H1 (cell line): ENCODE data around the gene CTNND2.

Experiments used
- ASH2L ChIP-seq: fragments of 200-600, 300-600 bp; sonication (generic); IDR thresholded peaks from one replicate; pipeline ENCODE4 v1.7.1; 2017; ENCODE audit warnings: low read length
- CREB1 ChIP-seq: IDR thresholded peaks from 2 replicates; pipeline ENCODE4 v1.6.1; 2012; ENCODE audit warnings: inconsistent platforms
- CTCF ChIP-seq, 3 experiments: IDR thresholded peaks; 1 replicate in 2 of 3; 2 replicates in 1 of 3; pipeline versions ENCODE4 v1.5.1 to v1.6.1; 2011; ENCODE audit warnings: low read length in 3 of 3, mild to moderate bottlenecking in 3 of 3, inconsistent platforms in 2 of 3, low read depth in 1 of 3, moderate library complexity in 1 of 3; ENCODE audit not compliant: insufficient read depth in 1 of 3; ENCODE audit errors: control extremely low read depth in 1 of 3
- EGR1 ChIP-seq: IDR thresholded peaks from 2 replicates; pipeline ENCODE4 v1.6.1; 2011; ENCODE audit warnings: low read depth, low read length, borderline replicate concordance
- EZH2 ChIP-seq: fragments of 200-600 bp; sonication (generic); IDR thresholded peaks from 2 replicates; pipeline ENCODE4 v1.7.1; 2012; ENCODE audit warnings: low read depth, mild to moderate bottlenecking, moderate library complexity, low read length, inconsistent platforms; ENCODE audit not compliant: severe bottlenecking
- GTF2F1 ChIP-seq: IDR thresholded peaks from 2 replicates; pipeline ENCODE4 v1.6.1; 2012; ENCODE audit warnings: low read depth, low read length, improper control_type of control experiment, borderline replicate concordance
- JUN ChIP-seq: IDR thresholded peaks from 2 replicates; pipeline ENCODE4 v1.6.1; 2011; ENCODE audit warnings: low read depth, mild to moderate bottlenecking, improper control_type of control experiment, low read length
- KDM1A ChIP-seq: fragments of 200-600, 300-600 bp; sonication (generic); IDR thresholded peaks from 2 replicates; pipeline ENCODE4 v1.7.1; 2016; ENCODE audit warnings: mild to moderate bottlenecking, low read length, borderline replicate concordance
- POLR2A ChIP-seq, 2 experiments: IDR thresholded peaks; 1 replicate in 1 of 2; 2 replicates in 1 of 2; pipeline ENCODE4 v1.6.1; 2011; ENCODE audit warnings: low read depth in 2 of 2, low read length in 2 of 2, mild to moderate bottlenecking in 2 of 2; ENCODE audit errors: control extremely low read depth in 1 of 2
- POLR2AphosphoS5 ChIP-seq: IDR thresholded peaks from 2 replicates; pipeline ENCODE4 v1.6.1; 2011; ENCODE audit warnings: low read depth, low read length
- RFX5 ChIP-seq: IDR thresholded peaks from 2 replicates; pipeline ENCODE4 v1.6.1; 2011; ENCODE audit warnings: low read depth, low read length, improper control_type of control experiment, borderline replicate concordance
- SIN3A ChIP-seq, 2 experiments: IDR thresholded peaks in 1 of 2; conservative IDR thresholded peaks in 1 of 2; 2 replicates each; pipeline ENCODE4 v1.6.1; 2011 to 2012; ENCODE audit warnings: low read length in 2 of 2, improper control_type of control experiment in 1 of 2, low read depth in 1 of 2, mild to moderate bottlenecking in 1 of 2
- SP4 ChIP-seq: IDR thresholded peaks from 2 replicates; pipeline ENCODE4 v1.6.1; 2012; ENCODE audit warnings: low read length, inconsistent platforms
- YY1 ChIP-seq: IDR thresholded peaks from 2 replicates; pipeline ENCODE4 v1.6.1; 2011; ENCODE audit warnings: low read depth, mild to moderate bottlenecking, low read length

GRCh38 chr5:11224436-11225187 is 679.6 kb downstream of the CTNND2 start:
- no peak for TF ChIP-seq EZH2
- TF ChIP-seq POLR2A (IDR thresholded peaks at IDR 0.05; ENCODE audit: control extremely low read depth in 1 of 2, low read depth in 2 of 2, low read length in 2 of 2), result no peak
- TF ChIP-seq POLR2AphosphoS5, result no peak
- no peak for TF ChIP-seq SP4
- no peak for TF ChIP-seq GTF2F1
- no peak for TF ChIP-seq RFX5
- TF ChIP-seq CTCF (IDR thresholded peaks at IDR 0.05; ENCODE audit: control extremely low read depth in 1 of 3, insufficient read depth in 1 of 3, low read depth in 1 of 3, low read length in 3 of 3), result no peak
- TF ChIP-seq SIN3A (conservative IDR thresholded peaks at IDR 0.05 in 1 of 2, IDR thresholded peaks at IDR 0.05 in 1 of 2; ENCODE audit: low read depth in 1 of 2, low read length in 2 of 2), result no peak
- TF ChIP-seq YY1, result no peak
- TF ChIP-seq KDM1A, result no peak
- TF ChIP-seq JUN, result no peak
- TF ChIP-seq CREB1, result no peak
- TF ChIP-seq ASH2L, result no peak
- no peak for TF ChIP-seq EGR1
